Adrenal gland (tissue), 5 donors: ENCODE data around the gene CARD9.

Experiments
- CTCF ChIP-seq, 6 experiments: fragments of 450-650 bp in 4 of 6; fragments of 200-600 bp in 2 of 6; sonication (generic) in 1 of 6; IDR thresholded peaks; 1 replicate in 5 of 6; 2 replicates in 1 of 6; pipeline versions ENCODE4 v1.5.1 to v1.8.0; 2016 to 2021; ENCODE audit warnings: antibody characterized with exemption in 6 of 6, mild to moderate bottlenecking in 2 of 6, moderate library complexity in 1 of 6
- POLR2A ChIP-seq, 2 donors: fragments of 450-650 bp; IDR thresholded peaks; one replicate each; pipeline ENCODE4 v1.6.1; 2017; ENCODE audit warnings: antibody characterized with exemption in 2 of 2, mild to moderate bottlenecking in 2 of 2, moderate library complexity in 1 of 2
- donor health status: DM: no; HTN: no; CAD: no.

DNA sequence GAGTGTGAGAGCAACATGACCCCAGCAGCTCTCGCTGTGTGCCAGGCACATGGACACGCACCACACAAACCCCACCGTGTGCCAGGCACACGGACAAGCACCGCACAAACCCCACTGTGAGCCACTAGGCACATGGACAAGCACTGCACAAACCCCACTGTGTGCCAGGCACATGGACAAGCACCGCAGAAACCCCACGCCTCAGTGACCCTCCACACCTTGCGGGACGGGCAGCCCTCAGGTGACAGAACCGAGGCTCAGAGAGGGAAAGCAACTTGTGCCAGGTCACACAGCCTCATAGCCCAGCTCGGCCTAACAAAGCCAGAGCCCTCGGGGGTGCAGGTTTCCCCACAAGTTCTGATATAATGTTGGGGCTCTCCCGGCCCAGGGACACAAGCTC is 48.1 kb downstream of the CARD9 start:
- no peak for TF ChIP-seq CTCF (IDR thresholded peaks at IDR 0.05)
- TF ChIP-seq POLR2A (IDR thresholded peaks at IDR 0.05) = no peak
